C4-2B (cell line): ENCODE measurements around the gene OTOGL.

Experiments
- CTCF ChIP-seq: fragments of 450-650 bp; conservative IDR thresholded peaks from 2 replicates; pipeline ENCODE4 v1.5.1; 2017; ENCODE audit warnings: mild to moderate bottlenecking
- ZFX ChIP-seq: fragments of 450-650 bp; IDR thresholded peaks from 2 replicates; pipeline ENCODE4 v1.6.1; 2017

- TF ChIP-seq CTCF (no peak), ZFX (no peak)
Measured at GRCh38 chr12:80271780-80272179, 172.4 kb downstream of the OTOGL start.
